GM04504 (cell line): ENCODE measurements around the gene PLET1.
A peak's percentile ranks its signal among the peaks of the same experiment; 100 is the strongest.

Source experiments
- DNase-seq: peaks from one replicate; pipeline ENCODE4 v3.0.0-alpha.2; 2012; ENCODE audit warnings: low read depth

Gene PLET1

GRCh38 chr11:112238041-112238440 is 22.6 kb downstream of the PLET1 start:
- DNase-seq = no peak

DNA sequence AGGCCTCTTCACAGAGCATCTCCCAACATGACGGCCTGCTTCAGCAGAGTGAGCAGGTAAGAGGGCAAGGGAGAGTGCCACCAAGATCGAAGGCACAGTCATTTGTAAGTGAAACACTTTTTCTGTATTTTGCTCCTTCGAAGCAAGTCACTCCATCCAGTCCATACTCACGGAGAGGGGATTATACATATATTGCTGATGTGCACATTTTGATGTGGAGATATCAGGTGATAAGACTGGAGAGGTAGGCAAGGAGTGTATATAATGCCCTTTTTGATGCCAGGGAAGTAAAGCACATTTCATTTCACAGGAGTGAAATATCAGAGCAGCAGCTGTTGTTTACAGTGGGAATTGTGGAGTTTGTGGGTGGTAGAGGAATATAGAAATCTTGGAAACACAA is 23.2 kb downstream of the PLET1 start:
- no peak for DNase-seq

DNA sequence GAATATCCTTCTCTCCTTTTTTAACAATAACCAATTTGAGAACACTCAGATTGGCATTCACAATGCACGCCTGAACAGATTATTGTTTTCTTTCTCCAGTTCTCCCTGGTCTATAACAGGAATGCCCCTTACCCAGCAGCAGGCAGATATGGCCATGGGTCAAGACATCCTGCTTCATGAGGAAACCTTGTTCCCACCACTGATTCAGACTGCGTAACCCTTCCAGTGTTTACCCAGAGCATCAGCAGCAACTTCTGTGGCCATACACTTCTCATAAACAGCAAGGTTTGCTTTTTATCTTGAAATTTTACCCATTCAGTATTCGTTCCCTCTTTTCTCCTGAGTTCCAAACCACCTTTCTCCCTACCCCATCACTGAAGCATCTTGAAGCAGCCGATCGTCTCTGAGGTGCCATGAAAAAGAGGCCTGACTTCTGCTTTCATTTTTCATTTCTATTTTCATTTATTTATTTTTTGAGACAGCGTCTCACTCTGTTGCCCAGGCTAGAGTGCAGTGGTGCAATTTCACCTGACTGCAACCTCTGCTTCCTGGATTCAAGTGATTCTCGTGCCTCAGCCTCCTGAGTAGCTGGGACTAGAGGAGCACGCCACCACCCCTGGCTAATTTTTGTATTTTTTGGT is 24.8 kb downstream of the PLET1 start:
- DNase-seq = no peak

DNA sequence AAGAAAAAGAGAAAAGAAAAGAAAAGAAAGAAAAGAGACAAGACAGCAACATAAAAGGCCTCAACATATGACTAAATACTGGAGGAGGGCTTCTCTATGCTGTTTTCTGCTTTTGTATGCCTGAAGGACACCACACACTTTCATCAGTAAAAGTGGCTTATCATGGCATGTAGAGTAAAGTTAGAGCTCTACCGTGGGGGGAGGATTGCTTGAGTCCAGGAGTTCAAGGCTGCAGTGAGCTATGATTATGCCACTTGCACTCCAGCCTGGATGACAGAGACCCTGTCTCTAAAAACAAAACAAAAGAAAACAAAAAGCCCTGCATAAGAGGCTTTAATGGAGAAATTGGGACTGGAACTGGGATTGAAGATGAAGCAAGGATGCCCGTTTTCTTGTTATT is 28.7 kb downstream of the PLET1 start:
- DNase-seq = no peak

GRCh38 chr11:112229746-112230433 is 30.8 kb downstream of the PLET1 start:
- peak; percentile 76 for DNase-seq

GRCh38 chr11:112229159-112229558 is 31.5 kb downstream of the PLET1 start:
- no peak for DNase-seq

- DNase-seq = no peak
These were observed 32.0 kb downstream of the PLET1 start for GRCh38 chr11:112228706-112229105.

- DNase-seq = no peak
These were observed 33.2 kb downstream of the PLET1 start for GRCh38 chr11:112227471-112227870.

DNA sequence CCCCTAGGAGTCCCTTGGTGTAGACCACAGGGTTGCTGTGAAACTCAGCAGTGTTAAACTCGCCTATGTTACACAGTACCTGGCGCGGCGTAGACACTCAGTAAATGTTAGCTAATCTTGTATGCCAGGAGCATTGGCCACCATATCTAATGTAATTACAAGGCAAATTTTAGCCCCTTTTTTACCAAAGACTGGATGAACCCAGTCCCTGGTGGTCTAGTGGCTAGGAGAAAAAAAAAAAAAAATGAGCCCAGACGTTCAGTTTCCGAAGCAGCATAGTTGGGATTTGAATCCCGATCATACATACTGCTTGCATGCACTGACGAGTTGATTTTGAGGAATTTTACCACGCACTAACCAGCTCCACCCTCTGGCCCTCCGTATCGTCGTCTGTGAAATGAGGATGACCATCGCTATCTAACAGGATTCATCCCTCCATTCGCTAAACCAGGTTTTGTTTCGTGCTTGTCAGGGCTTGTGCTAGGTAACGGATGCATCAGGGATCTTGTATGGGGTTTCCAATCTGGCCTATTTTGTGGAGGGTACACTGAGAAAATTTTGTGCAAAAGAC is 33.7 kb downstream of the PLET1 start:
- no peak for DNase-seq

DNA sequence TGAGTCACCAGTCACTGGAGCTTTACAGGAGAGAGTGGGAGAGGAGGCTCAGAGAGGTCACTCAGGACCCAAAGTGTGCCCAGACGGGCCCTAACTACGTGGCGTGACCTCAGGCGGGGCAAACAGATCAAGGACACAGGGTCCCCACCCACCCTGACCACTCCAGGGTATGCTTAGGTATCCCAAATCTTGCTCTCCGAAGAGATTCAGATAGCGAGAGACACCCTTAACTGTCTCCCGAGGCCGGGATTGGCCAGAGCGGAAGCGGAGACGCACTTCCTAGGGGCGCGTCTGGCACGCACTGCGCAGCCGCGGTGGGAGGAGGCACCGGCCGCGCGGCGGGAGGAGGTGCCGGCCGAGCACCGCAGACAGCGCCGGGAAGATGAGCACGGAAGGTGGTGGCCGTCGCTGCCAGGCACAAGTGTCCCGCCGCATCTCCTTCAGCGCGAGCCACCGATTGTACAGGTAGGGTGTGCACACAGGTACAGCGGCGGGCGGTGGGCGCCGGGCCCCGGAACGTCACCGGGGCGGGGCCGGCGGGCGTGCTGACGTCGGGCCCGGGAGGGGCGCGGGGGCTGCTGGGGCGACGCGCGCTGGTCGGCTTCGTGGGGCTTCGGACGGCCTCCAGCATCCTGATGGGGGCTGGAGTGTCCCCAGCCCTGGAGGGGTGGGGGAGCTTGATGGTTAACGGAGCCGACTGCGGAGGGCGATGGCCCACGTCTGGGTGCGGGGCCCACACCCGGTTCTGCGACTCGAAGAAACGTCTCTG is 34.4 kb downstream of the PLET1 start, which contains the start of gene PTS:
TSS of gene PTS (plus strand) at position 367 of the 769 bp plus-strand sequence. CDS start at position 383, 16 bp downstream.
- peak; percentile 76 for DNase-seq

DNA sequence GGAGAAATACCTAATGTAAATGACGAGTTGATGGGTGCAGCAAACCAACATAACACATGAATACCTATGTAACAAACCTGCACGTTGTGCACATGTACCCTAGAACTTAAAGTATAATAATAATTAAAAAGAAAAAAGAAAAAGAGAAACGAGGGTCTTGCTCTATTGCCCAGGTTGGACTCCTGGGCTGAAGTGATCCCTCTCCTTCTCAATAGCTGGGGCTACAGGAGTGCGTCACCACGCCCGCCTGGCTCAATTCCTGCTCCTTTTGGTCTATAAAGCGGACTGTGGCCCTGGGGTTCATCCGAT is 35.0 kb downstream of the PLET1 start:
- DNase-seq = no peak

GRCh38 chr11:112223754-112224532 is 36.7 kb downstream of the PLET1 start:
- DNase-seq = no peak

DNA sequence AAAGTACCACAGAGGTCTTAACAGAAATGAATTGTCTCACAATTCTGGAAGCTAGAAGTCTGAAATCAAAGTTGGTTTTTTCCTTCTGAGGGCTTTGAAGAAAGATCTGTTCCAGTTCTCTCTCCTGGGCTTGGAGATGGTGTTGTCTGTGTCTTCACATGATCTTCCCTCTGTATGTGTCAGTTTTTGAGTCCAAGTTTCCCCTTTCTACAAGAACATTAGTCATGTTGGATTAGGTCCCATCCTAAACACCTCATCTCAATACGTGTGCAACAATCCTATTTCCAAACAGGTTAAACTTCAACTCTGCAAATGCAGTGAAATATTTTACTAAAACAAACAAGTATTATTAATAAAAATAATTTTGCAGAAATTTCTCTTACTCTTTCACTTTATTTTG is 37.5 kb downstream of the PLET1 start:
- DNase-seq = no peak

DNA sequence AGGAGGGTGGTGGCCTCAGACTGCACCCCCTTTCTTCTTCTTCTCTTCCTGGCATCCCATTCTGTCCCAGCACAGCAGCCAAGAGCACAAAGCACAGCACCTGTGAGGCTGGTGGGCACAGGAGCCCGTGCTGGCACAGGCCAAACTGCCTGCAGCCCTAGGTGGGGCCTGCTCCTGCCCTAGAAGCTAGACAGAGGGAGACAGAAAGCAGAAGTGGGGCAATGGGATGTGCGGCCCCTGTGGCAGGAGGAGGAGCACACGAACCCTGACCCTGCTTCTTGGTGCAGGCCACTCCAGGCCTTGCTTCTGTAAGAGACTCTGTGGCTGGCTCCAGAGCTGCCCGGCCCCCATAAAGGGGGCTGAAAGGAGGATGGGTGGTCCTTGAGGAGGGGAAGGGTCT is 38.4 kb downstream of the PLET1 start:
- no peak for DNase-seq

DNA sequence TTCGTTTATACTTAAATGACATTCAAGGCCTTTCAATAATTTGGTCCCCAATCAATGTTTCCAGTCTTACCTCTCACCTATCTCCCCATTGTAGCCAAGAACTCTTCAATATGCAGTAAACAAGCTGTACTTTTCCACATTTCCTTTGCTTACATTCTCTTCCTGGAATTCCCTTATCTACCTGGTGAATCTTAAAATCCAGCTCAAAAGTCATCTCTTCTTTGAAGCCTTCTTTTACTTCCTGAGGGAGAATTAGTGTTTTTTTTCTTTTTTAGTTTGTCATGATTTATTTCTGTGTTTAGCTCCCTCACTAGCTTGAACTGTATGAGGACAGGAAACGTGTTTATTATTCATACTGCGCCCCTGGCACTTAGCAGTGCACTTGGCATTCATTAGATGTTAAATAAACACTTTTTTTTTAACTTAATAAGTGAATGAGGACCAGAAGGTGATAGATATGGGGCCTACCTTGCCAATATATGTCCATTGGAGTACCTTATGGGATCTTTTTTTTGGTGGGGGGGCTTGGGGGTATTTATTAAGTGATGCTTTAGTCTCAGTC is 39.3 kb downstream of the PLET1 start:
- DNase-seq = no peak

DNA sequence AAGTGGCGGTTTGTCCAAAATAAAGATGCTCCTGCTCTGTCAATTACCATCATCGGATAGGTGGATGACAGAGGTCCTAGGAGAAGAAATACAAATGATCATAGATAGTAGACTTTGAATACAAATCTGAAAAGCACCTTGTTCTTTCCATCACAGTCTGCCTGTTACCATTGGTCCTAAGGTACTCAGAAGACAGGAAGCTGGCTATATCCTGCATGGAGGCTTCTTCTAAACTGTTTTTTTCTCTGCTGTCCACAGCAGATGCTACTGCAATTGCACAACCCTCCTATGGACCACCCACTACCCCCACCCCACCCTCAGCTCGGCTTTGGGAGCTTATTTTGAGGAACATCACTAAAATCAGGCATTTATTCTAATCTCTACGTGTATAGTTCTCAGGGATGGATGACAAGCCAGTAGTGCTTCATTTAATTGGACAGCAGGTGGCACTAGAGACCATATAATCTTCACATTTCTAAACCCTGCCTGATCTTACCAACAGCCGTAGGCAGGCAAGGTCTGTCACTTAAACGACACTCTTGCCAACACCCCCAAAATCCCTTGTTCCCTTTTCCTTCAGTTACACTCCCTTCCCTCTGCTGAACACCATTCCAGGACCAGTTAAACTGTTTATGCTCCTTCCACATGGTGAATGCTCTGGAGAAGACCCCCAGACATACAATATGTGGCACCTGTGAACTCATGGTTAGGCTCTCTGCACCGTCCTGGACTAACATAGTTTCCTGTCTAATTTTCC is 41.0 kb downstream of the PLET1 start:
- peak; percentile 49 for DNase-seq

GRCh38 chr11:112216561-112217105 is 44.0 kb downstream of the PLET1 start:
- no peak for DNase-seq

- DNase-seq = no peak
These were observed 45.0 kb downstream of the PLET1 start for GRCh38 chr11:112215621-112216020.

- no peak for DNase-seq
These were observed 46.9 kb downstream of the PLET1 start for GRCh38 chr11:112213753-112214152.

- no peak for DNase-seq
These were observed 48.0 kb downstream of the PLET1 start for GRCh38 chr11:112212710-112213109.

DNA sequence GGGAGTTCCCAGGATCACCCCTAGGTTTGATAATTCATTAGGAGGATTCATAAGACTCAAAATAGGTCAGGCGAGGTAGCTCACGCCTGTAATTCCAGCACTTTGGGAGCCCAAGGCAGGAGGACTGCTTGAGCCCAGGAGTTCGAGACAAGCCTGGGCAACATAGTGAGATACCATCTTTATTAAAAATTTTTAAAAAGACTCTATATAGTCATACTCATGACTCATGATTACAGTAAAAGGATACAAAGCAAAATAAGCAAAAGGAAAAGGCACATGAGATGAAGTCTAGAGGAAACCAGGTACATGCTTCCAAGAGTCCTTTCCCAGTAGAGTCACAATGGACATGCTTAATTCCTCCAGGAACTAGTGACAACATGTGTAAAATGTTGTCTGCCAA is 48.4 kb downstream of the PLET1 start:
- no peak for DNase-seq
